HG02938 (cell line): ENCODE measurements around the gene TAF3.
"Not testable (repeated sequence)": the region's sequence is repeated elsewhere in the genome, so short reads cannot be mapped to it uniquely, and the experiment has no call there.

Source experiments
- ATAC-seq: cut with Tn5 transposase; IDR thresholded peaks from one replicate; pipeline ENCODE4 v1.9.1; 2021; ENCODE audit warnings: mild to moderate bottlenecking, moderate library complexity; ENCODE audit not compliant: unreplicated experiment

TAF3 gene

DNA sequence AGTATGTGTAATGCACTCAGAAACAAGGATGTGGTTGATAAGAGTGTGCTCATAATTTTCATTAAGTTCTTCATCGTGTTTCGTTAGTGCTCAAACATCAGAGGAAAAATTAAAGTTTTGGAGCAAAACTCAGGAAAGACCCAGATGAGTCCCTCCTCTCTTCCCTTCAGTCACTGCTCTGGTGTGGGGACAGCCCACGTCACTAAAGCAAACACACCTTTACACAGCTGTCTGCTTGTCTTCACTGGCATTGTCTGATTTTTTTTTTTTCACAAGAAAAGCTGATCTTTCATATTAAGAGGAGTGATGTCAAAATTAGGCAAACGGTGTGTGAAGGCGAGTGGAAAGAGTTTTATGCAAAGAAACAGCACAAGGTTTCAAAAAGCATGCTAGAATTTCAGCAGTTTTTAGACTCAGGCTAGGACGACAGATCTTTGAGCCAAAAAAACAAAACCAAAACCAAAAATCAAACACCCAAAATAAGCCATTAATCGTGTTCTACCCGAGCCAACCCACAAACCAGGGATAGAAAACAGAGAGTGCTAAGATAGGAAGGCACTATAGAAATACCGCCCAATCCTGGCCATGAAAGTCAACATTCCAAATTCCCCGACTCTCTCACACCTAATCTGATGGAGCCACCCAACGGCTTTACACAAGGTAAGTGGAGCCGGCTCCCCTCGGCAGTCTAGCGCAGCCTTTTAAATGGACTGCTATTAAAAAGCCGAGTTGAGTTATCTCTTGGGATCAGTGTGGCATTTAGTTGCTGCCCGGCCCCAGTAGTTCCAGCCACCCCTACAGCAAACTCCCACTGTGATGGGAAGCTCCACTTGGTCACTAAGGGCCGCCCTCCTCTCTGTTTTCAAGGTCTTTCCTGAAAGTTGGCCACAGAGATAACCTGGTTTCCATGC is 208.3 kb downstream of the TAF3 start:
- ATAC-seq: no peak

DNA sequence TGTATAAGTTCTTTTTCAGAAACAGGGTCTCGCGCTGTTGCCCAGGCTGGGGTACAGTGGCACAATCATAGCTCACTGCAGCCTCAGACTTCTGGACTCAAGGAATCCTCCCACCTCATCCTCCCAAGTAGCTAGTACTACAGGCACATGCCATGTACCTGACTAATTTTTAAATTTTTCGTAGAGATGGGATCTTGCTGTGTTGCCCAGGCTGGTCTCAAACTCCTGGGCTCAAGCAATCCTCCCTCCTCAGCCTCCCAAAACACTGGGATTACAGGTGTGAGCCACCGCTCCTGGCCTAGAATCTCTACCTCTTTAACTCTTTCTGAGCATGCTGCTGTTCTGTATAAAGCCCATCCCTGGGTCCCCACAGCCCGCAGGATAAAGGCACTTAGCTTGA is 212.9 kb downstream of the TAF3 start:
- not testable (repeated sequence) for ATAC-seq

DNA sequence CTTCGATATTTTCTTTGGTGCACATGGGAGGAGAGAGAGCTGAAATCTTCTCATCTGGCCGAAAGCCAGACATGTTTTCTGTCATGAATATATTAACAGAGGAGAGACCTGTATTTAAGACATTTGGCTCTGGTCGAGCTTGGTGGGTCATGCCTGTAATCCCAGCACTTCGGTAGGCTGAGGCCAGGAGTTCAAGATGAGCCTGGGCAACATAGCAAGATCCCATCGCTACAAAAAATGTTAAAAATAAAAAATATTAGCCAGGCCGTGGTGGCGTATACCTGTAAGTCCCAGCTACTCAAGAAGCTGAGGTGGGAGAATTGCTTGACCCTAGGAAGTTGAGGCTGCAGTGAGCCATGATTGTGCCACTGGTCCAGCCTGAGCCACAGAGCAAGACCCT is 214.3 kb downstream of the TAF3 start:
- no peak for ATAC-seq

DNA sequence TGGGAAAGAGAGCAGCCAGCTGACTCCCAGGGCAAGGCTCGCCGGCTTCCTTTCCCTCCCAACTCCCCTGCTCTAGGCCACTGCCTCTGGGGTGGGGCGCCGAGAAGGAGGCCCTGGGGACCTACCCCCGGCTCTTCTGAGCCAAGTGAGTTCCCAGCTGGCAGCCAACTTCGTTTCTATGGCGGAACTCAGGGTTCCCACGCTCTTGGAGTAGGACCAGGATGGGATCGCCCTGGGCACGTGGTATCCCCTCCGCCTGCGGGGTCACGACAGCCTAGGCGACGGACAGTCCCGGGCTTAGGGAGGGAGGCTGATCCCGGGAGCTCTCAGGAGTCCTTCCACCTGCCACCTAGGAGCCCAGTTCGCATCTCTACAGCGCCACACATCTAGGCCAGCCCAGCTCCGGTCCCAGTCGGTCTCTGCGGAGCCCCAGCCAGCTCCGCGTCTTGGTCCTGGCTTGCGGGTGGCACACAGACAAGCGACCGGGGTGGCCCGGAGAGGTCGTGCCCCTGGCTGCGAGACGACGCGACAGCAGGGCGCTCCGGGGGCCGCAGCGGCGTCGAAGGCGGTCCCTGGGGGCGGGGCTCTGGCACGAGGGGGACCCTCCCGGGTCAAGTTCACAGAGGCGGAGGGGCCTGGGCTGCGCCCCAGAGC is 215.6 kb downstream of the TAF3 start:
- no peak for ATAC-seq

DNA sequence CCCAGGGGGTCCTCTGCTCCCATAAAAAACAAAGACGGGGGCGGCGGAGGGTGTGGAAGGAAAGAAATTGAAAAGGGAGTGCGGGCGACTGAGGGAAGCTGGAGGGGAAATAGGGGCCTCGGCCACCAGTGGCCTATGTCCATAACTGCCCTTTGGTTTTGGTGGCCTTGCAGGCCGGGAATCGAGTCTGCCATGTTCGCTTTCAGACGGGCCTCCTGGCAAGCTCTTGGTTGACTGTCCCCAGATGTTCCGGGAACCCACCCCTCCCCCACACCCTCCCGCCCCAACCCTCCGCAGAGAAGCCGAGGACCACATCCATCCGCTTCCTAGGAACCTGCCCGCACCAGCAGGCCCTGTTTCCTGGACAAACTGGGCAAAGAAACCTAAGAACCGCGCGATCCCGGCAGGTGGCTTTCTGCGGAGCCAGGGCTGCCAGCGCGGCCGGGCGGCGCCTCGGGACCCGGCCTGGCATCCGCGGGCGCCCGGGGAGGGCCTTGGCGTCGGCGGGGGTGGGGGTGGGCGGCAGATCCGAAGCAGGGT is 216.2 kb downstream of the TAF3 start:
- ATAC-seq: no peak

DNA sequence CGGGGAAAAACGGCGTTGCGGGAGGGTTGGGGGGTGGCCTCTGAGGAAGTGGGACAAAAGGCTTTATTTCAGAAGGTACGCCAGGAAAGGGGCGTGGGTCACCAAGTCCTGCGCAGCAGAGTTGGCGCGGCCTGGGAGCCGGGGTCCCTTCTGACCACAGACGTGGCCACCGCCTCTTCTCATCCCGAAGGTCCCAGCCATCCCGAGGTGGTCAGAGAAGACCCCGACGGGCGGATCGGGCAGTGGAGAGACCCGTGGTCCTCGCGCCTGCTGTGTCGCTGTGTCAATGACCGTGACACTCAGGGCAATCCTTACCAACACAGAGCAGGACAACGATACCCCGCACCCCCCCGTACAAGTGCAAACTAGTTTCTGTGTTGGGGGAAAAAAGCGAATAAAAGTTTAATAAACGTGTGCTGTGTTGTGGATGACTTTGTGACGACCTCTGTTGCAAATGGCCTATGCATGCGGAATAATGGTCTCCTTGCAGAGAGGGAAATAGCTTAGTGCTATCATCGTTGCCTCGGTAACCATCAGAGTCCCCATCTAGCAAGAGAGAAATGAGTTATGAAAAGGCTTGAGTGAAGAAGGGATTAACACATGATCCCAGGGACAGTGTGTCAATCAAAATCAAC is 216.8 kb downstream of the TAF3 start:
- no peak for ATAC-seq

DNA sequence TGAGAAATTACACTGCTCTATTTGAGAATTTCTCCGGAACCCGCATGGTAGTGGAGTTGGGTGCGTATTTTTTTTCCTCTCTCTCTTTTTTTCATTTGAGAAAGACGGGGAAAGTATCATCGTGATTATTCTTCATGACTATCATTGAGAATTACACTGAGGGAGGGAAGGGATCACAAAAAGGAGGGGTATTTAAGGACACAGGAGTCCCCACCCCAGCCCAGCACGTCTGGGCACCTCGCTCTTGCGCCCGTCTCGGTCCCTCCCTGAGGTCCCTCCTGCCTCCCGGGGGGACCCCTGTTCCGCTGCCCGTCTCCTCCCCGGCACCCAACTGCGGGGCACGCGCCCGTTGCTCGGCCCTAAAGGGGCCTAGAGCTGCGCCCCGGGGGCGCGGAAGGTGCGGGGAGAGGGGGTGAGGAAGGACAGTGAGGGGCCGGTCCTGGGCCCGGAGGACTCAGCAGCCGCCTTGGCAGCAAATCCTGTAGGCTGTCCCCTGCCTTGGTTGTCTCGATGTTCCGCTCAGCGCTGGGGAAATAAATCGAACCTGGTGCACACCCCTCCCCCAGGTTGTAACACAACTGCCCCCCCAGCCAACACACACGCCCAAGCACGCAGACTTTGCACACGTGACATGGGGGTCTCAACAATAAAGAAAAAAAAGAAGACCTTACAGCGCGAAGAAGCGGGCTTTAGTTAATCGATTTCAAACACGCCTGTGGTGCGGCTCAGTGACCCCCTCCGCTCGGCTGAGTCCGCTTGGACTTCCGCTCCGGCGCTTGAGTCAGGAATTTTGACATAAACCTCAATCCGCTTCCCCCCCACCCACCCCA is 217.6 kb downstream of the TAF3 start:
- no peak for ATAC-seq

DNA sequence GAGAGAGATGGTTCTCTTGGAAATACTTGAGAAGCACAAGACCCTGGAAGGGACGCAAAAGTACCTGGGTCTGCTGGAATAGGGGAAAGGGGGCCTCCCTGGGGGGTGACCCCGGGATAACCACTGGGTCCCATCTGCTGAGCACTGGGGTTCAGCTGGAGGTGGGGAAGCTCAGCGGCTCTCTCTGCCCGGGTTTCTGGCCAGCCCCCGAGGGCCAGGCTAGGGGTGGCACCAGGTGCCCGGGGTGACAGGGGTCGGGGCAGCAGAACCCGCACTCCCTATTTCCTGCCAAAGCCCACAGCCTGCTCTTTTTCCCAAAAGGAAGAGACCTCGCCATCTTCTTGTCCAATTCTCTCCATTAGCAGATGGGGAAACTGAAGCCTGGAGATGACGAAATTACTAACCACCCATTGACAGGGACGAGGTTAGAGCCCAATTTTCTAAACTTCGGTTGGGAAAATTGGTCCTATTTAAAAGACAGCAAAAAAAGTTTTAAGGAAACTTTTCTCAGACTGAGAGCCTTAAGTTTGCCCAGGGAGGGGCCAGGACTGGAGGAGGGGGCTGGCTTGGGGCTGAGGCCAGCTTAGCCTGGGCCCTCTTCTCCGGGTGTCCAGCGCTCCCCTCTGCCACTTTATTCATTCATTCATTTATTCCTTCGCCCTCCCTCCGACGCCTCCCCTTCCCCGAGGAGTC is 218.3 kb downstream of the TAF3 start:
- ATAC-seq: no peak

DNA sequence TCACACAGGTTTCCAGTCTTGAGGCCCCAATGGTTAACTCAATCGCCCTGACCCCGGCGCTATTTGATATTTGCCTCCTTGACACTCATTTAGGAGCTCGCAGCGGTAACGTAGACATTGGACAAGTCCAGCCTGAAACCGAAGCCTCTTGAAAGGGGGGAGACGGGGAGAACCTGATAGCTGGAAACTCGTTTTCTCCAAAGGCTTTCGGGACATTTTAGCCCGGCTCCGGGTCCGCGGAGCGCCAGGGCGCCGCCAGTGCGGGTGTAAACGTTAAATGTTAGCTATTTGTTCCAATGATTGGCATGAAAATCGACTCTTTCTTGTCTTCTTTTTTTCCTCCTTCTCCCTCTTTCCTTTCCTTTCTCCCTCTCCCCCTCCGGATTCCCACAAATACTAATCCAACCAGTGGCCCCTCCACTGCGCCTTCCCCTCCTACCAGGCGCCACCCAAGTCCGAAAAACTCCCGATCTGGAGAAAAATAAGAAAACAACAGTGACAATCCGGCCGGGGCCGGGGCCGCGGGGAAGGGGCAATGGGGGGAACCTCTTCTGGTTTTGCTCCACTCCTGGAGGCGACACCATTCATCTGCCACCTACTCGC is 219.0 kb downstream of the TAF3 start:
- no peak for ATAC-seq

DNA sequence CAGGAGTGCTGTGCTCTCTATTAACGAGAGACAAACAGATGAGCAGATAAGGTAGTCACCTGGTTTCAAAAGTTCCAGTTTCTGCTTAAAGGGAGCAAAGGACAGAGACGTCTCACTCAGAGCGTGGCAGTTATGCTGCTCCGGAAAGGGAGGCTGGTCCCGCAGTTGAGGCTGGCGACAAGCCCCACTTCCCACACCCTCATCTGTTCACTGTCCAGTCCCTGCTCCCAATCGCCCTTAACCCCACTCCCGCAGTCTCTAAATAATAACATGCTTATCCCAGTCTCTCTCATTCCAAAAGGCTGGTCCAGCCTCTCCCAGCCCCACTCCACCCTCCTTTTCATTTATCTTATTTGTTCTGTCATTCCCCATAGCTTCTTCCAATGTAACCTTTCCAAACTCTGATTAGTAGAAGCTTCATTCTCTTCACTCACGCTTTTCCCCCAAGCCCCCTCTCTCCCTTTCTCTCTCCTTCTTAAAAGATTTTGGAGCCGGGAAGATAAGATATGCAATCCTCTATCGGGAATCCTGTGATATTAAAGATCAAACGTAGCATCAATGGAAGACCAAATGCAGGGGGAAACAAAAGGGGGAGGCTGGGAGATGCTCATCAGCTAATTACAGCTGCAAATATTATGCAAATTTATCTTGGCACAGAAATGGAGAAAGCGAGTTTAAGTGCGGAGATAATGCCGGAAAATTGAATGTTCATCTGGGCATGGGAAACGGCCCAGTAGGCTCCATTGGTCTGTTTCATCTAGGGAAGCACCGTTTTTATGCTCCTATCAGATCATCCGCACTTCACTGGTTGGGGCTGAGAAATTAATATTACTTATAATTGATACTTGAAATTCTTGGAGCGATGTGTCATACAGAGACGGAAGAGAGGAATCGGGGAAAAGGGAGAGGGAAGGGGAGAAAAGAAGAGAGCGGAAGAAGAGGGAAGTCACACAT is 219.9 kb downstream of the TAF3 start:
- no peak for ATAC-seq

DNA sequence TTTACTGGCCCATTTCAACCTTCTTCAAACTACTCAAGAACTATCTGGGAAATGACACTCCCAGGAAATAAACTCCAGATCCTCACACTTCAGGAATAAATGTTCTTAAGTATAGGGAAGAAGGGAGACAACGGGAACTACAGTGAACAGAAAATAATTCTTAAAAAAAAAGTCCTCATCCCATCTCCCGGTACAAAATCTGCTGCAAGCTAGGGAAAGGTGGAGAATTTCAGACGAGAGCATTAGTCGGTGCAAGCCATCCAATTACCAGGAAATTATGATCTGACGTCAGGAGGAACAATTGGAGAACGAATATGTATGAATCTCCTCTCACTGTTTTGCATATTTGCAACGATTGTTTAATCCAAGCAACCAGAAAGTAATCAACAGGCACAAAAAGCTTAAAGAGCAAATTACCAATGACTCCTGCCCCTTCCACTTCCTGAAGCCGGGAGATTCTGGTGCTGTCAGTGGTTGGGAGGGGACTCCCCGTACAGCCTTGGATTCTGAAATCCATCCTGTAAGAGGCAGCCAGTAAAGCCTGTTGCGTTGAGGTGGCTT is 221.1 kb downstream of the TAF3 start:
- ATAC-seq: no peak

DNA sequence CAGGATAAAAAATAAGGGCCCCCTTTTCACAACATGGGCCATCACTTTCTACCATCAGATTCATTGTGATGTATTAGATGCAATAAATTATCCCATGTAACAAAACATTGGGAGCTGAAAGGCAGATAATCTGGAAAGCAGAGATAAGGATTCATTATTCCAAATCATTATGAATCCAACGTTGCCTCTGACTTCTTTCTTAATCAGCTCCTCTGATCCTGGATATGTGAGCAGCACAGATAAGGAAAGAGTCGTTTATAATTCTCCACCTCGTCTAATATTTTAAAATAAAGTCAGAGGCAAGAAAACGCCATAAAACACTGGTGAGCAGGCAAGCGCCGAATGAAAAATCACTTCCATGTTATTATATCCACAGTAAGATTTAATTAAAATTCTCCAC is 222.3 kb downstream of the TAF3 start:
- no peak for ATAC-seq

DNA sequence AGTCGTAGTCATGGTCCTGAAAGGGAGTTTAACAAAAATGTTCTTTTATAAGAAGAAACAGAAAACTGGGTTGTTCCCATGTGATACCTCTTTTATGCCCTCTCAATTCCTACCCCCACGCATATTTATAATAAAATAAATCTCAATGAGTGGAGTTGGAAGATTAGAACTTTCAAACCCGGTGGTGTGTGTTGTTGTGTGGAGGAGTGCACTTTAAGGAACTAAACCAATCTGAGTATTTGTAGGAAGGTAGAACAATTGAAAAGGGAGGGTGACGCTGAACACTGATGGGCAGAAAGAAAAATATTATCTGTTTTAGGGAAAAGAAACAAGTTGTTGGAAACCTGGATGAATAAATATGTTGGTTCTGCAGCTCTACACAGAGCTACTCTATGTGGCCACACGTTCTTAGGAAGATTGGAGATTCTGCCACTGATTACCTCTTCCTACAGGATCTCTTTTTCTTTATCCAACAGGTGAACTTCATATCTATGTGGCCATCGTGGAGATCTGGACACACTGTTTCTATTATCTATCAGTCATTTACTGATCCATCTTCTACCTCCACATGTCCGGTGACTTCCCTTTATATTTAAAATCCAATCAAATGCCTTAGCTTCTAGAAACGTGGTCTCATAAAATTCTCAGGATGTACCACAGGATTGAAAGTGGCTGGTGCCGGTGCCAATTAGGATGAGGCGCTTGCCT is 223.1 kb downstream of the TAF3 start:
- no peak for ATAC-seq

DNA sequence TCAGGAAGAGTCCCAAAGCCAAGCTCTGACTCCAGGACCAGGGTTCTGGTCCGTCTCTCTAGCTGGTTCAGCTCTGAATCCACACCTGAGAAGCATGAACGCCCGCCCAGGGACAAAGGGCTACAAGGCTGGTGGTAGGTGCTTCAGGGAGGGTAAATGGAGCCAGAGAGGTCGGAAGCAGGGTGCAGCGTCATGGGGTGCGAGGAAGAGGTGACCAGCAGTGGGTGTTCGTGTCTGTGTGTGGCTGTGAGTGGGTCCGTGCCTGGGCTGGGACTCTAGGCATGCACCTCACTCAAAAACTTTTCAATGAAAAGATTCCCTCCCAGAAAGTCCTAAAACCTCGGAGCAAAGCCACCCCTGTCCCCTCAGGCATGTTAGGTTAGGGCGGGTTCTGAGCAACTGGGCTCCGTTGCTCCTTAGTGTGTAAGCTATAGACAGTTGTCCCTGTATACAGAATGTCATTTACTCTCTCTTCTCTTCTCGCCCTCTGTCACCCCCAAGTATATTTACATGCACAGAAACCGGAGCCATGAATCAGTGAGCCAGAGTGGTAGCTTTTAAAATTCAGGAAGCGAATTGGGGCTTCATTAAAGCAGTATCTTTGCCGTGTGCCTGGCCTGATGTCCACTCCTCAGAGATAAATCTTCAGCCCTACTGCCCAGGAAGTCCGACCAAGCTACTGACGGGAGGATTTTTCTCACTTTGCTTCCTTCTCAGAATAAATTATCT is 223.9 kb downstream of the TAF3 start:
- ATAC-seq: no peak

DNA sequence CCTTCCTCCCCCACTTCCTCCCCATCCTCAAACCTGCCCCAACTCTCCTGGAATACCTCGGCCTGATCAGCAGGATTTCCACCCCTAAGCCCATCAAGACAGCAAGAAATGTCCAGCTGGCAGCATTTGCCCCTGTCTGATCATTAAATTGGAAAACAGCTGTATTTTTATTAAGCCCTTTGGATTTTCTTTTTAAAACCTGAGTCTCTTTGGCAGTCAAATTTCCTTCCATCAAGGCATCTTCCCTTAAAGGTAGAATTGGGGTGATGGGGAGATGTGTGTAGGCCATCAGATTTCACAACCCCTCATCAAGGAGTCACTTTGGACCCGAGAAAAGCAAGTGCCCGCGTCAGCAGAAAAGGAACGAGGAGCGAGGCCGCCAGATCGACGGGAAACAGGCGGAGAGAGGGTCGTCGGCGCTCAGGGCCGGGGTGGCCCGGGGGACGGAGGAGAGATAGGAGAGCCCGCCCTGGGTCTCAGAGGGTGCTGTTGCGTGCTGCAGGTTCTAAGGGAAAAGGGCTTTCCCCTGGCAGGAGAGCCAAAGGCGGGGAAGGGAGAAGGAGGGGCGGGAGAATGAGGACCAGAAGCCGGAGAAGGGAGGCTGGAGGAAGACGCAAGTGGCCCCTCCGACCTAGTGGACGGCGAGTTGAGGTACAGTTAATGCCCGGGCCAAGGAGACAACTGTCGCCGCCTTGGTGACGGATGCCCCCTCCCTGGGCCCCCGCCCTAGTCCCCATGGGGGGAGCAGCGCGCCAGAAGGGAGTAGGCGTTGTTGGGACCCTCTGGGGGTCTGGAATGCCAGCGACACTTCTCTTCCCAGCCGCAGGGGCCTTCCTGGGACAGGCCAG is 224.6 kb downstream of the TAF3 start:
- no peak for ATAC-seq
